H1 (cell line): ENCODE measurements around the gene NCOA1. TPM values are rescaled to one million over a fixed set of nuclear protein-coding genes. Genes with fewer than 3 reads are reported as not detected.

Source experiments
- SRF ChIP-seq: IDR thresholded peaks from 2 replicates; pipeline ENCODE4 v1.6.1; 2011; ENCODE audit warnings: mild to moderate bottlenecking, low read depth, low read length, moderate library complexity
- TEAD4 ChIP-seq: IDR thresholded peaks from 2 replicates; pipeline ENCODE4 v1.6.1; 2012; ENCODE audit warnings: low read depth, low read length, inconsistent platforms, mixed read lengths
- polyA plus RNA-seq, 7 experiments: library from polyadenylated mRNA; depleted of rRNA in 3 of 7; stranded (reverse) in 5 of 7; unstranded in 2 of 7; fragments of >200 nt in 5 of 7; fragments of 200-250 nt in 2 of 7; gene quantifications; 1 replicate in 5 of 7; 2 replicates in 1 of 7; 4 replicates in 1 of 7; pipeline versions ENCODE4 v1.2.1 to v1.2.3, GENCODE V29; 2011 to 2013; ENCODE audit warnings: missing spikeins in 2 of 7, mixed read lengths in 2 of 7
- total RNA-seq: library from RNA; stranded (reverse); fragmentation: NEBNext Ultra II Directional; extraction: Animal tissue kit (Norgen Biotek cat#: 25700); gene quantifications from 2 replicates; pipeline ENCODE4 v1.2.1, GENCODE V29; 2021
- TF ChIP-seq, protein P1 (sequence below): IDR thresholded peaks from 2 replicates; pipeline ENCODE4 v1.6.1; 2012; ENCODE audit warnings: inconsistent platforms
- TF ChIP-seq, protein P2 (sequence below): IDR thresholded peaks from 2 replicates; pipeline ENCODE4 v1.6.1; 2011; ENCODE audit warnings: low read length, improper control_type of control experiment

Gene NCOA1
- total and polyA plus RNA-seq, 2 of the 8 experiments (the other 6 are each of a cell fraction or from before 2014, with no cell fraction given), result 12.8 to 17.9 TPM

DNA sequence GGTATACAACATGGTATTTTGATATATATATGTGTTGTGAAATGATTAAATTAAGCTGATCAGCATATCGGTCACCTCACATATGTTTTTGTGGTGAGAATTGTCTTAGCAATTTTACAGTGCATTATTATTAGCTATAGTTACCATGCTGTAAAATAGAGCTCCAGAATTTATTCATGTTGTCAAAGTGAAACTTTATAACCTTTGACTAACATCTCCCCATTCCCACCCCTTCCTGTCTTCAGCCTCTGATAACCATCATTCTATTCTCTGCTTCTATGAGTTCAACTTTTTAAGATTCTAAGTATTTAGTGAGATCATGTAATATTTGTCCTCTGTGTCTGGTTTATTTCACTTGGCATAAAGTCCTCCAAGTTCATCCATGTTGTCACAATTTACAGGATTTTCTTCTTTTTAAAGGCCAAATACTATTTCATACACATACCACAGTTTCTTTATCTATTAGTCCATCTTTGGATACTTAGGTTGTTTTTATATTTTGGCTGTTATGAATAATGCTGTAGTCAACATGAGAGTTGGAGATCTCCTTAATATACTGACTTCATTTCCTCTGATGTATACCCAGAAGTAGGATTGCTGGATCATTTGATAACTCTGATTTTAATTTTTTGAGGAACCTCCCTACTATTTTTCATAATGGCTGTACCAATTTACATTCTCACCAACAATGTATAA, 30.3 kb downstream of the NCOA1 start (continued):
- TF ChIP-seq, protein P1, sequence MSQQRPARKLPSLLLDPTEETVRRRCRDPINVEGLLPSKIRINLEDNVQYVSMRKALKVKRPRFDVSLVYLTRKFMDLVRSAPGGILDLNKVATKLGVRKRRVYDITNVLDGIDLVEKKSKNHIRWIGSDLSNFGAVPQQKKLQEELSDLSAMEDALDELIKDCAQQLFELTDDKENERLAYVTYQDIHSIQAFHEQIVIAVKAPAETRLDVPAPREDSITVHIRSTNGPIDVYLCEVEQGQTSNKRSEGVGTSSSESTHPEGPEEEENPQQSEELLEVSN, result no peak
- TF ChIP-seq SRF (no peak), TEAD4 (no peak)
- TF ChIP-seq, protein P2, sequence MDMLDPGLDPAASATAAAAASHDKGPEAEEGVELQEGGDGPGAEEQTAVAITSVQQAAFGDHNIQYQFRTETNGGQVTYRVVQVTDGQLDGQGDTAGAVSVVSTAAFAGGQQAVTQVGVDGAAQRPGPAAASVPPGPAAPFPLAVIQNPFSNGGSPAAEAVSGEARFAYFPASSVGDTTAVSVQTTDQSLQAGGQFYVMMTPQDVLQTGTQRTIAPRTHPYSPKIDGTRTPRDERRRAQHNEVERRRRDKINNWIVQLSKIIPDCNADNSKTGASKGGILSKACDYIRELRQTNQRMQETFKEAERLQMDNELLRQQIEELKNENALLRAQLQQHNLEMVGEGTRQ, result no peak
